GM12878 (cell line): ENCODE measurements around the gene LMTK3.

Experiments used
- BACH1 ChIP-seq: fragments of 450-650 bp; IDR thresholded peaks from 2 replicates; pipeline ENCODE4 v1.6.1; 2017; ENCODE audit warnings: mild to moderate bottlenecking, borderline replicate concordance
- NFIC ChIP-seq: IDR thresholded peaks from 2 replicates; pipeline ENCODE4 v1.6.1; 2012; ENCODE audit warnings: low read depth, mild to moderate bottlenecking, inconsistent platforms, low read length, moderate library complexity
- SIN3A ChIP-seq: IDR thresholded peaks from 2 replicates; pipeline ENCODE4 v1.6.1; 2012; ENCODE audit warnings: low read depth, low read length, improper control_type of control experiment

- TF ChIP-seq NFIC: no peak
- no peak for TF ChIP-seq SIN3A
- TF ChIP-seq BACH1: no peak
Measured at GRCh38 chr19:48455171-48455907, 56.3 kb downstream of the LMTK3 start, which contains the start of gene KCNJ14.
